H1 (cell line): ENCODE results near the gene ROR1. TPM values are rescaled to one million over a fixed set of nuclear protein-coding genes. Genes with fewer than 3 reads are reported as not detected.

Source experiments
- CTCF ChIA-PET: fragments of 300-600 bp; sonication (Branson Sonifier 250); formaldehyde crosslinking; loops from one replicate; lab custom pipeline; 2021; ENCODE audit not compliant: partially characterized antibody; lab: Charles Lee
- POLR2A ChIA-PET: fragments of 300-600 bp; sonication (Branson Sonifier 250); formaldehyde crosslinking; loops from one replicate; lab custom pipeline; 2021; ENCODE audit warnings: inconsistent platforms; ENCODE audit not compliant: partially characterized antibody; lab: Charles Lee
- DNase-seq, 2 experiments: peaks; one replicate each; pipeline versions ENCODE4 v3.0.0 to v3.0.0-alpha.2; 2010 to 2022; ENCODE audit warnings: low spot score in 2 of 2, low read depth in 1 of 2, mixed read lengths in 1 of 2
- FAIRE-seq: peaks from 2 replicates; lab custom pipeline; 2011; peaks lifted over from hg19 to GRCh38; lab: Jason Lieb, UNC
- H2AFZ ChIP-seq: 2 replicates; pipeline ENCODE4 v1.8.1; 2012; ENCODE audit warnings: low read length, inconsistent platforms
- H2AK5ac ChIP-seq: 2 replicates; pipeline ENCODE4 v1.6.1; 2013; ENCODE audit warnings: low read depth, low read length
- H2BK120ac ChIP-seq: replicated peaks from 2 replicates; pipeline ENCODE3; 2013; ENCODE audit warnings: low read depth, low read length, inconsistent platforms
- H2BK12ac ChIP-seq: 2 replicates; pipeline ENCODE4 v1.6.1; 2013; ENCODE audit warnings: low read depth, low read length
- H2BK15ac ChIP-seq: 2 replicates; pipeline ENCODE4 v1.6.1; 2013; ENCODE audit warnings: low read length
- H2BK20ac ChIP-seq: 2 replicates; pipeline ENCODE4 v1.6.1; 2013; ENCODE audit warnings: low read length
- H2BK5ac ChIP-seq: 2 replicates; pipeline ENCODE4 v1.6.1; 2013; ENCODE audit warnings: low read depth, low read length
- H3K14ac ChIP-seq: 2 replicates; pipeline ENCODE4 v1.6.1; 2013; ENCODE audit warnings: inconsistent platforms; ENCODE audit not compliant: insufficient read length
- H3K18ac ChIP-seq: 2 replicates; pipeline ENCODE4 v1.6.1; 2013; ENCODE audit warnings: low read length; ENCODE audit errors: extremely low read depth
- H3K23ac ChIP-seq: 2 replicates; pipeline ENCODE4 v1.6.1; 2013; ENCODE audit warnings: inconsistent platforms; ENCODE audit not compliant: insufficient read length
- H3K23me2 ChIP-seq: 2 replicates; pipeline ENCODE4 v1.6.1; 2013; ENCODE audit warnings: low read depth, low read length
- H3K27ac ChIP-seq: 2 replicates; pipeline ENCODE4 v1.6.1; 2011; ENCODE audit warnings: low read depth, low read length, inconsistent platforms
- H3K27me3 ChIP-seq, 4 experiments: replicated peaks in 1 of 4; 1 replicate in 1 of 4; 2 replicates in 3 of 4; pipeline versions ENCODE4 v1.6.1 to v1.8.1; 2011 to 2013; ENCODE audit warnings: low read length in 3 of 4, mild to moderate bottlenecking in 3 of 4, inconsistent platforms in 2 of 4, mixed read lengths in 2 of 4, moderate library complexity in 1 of 4; ENCODE audit not compliant: control insufficient read depth in 3 of 4, insufficient read depth in 3 of 4; ENCODE audit errors: extremely low read depth in 1 of 4
- H3K36me3 ChIP-seq, 4 experiments: 2 replicates each; pipeline versions ENCODE4 v1.6.1 to v1.8.1; 2011 to 2013; ENCODE audit warnings: mild to moderate bottlenecking in 4 of 4, low read length in 3 of 4, moderate library complexity in 2 of 4, control low read depth in 1 of 4, inconsistent platforms in 1 of 4; ENCODE audit not compliant: insufficient read depth in 4 of 4, control insufficient read depth in 2 of 4
- H3K4ac ChIP-seq: replicated peaks from 2 replicates; pipeline ENCODE3; 2013; ENCODE audit warnings: low read length, low read depth, mixed read lengths, inconsistent platforms; ENCODE audit not compliant: insufficient read length
- H3K4me1 ChIP-seq, 4 experiments: replicated peaks in 1 of 4; 1 replicate in 1 of 4; 2 replicates in 3 of 4; pipeline versions ENCODE4 v1.6.1 to v1.8.1; 2011 to 2013; ENCODE audit warnings: low read length in 3 of 4, inconsistent platforms in 2 of 4, mixed read lengths in 1 of 4; ENCODE audit not compliant: insufficient read depth in 4 of 4, control insufficient read depth in 3 of 4
- H3K4me2 ChIP-seq, 2 experiments: 2 replicates each; pipeline versions ENCODE4 v1.6.1 to v1.8.1; 2011 to 2013; ENCODE audit warnings: low read depth in 2 of 2, low read length in 2 of 2, control low read depth in 1 of 2, inconsistent platforms in 1 of 2, mild to moderate bottlenecking in 1 of 2; ENCODE audit not compliant: insufficient read depth in 1 of 2
- H3K4me3 ChIP-seq, 4 experiments: fragments of 200-600, 300-600 bp in 1 of 4; sonication (generic), shearing (Covaris generic), sonication (Bioruptor Twin) in 1 of 4; 2 replicates each; pipeline versions ENCODE4 v1.5.1 to v1.8.1; 2011 to 2016; ENCODE audit warnings: low read length in 4 of 4, low read depth in 3 of 4, control low read depth in 2 of 4, inconsistent platforms in 2 of 4, mild to moderate bottlenecking in 2 of 4, mixed read lengths in 1 of 4, moderate library complexity in 1 of 4; ENCODE audit not compliant: insufficient read depth in 2 of 4; ENCODE audit errors: extremely low read depth in 1 of 4
- H3K56ac ChIP-seq: replicated peaks from 2 replicates; pipeline ENCODE3; 2013; ENCODE audit warnings: low read depth, mild to moderate bottlenecking, mixed read lengths, low read length, inconsistent platforms; ENCODE audit not compliant: insufficient read length
- H3K79me1 ChIP-seq: 2 replicates; pipeline ENCODE4 v1.6.1; 2013; ENCODE audit warnings: low read depth, low read length, control low read depth
- H3K79me2 ChIP-seq, 2 experiments: 2 replicates each; pipeline versions ENCODE4 v1.6.1 to v1.8.1; 2012 to 2013; ENCODE audit warnings: low read length in 2 of 2, mild to moderate bottlenecking in 2 of 2, inconsistent platforms in 1 of 2; ENCODE audit not compliant: insufficient read depth in 2 of 2, control insufficient read depth in 1 of 2
- H3K9ac ChIP-seq, 4 experiments: replicated peaks in 1 of 4; 1 replicate in 1 of 4; 2 replicates in 3 of 4; pipeline versions ENCODE4 v1.6.1 to v1.8.1; 2011 to 2013; ENCODE audit warnings: low read depth in 3 of 4, low read length in 3 of 4, control low read depth in 2 of 4, mild to moderate bottlenecking in 2 of 4, moderate library complexity in 2 of 4, inconsistent platforms in 1 of 4; ENCODE audit errors: extremely low read depth in 1 of 4
- H3K9me3 ChIP-seq, 2 experiments: 2 replicates each; pipeline versions ENCODE4 v1.6.1 to v1.8.1; 2012 to 2013; ENCODE audit warnings: mild to moderate bottlenecking in 2 of 2, moderate library complexity in 2 of 2, control low read depth in 1 of 2, inconsistent platforms in 1 of 2, low read depth in 1 of 2, low read length in 1 of 2, mixed read lengths in 1 of 2; ENCODE audit not compliant: insufficient read depth in 2 of 2
- H4K20me1 ChIP-seq, 2 experiments: replicated peaks in 1 of 2; 2 replicates each; pipeline versions ENCODE3 to v1.8.1; 2011 to 2013; ENCODE audit warnings: inconsistent platforms in 2 of 2, low read length in 2 of 2, mild to moderate bottlenecking in 1 of 2; ENCODE audit not compliant: insufficient read depth in 2 of 2, control insufficient read depth in 1 of 2
- H4K5ac ChIP-seq: 2 replicates; pipeline ENCODE4 v1.6.1; 2013; ENCODE audit warnings: low read length, low read depth, mixed read lengths, inconsistent platforms; ENCODE audit not compliant: insufficient read length
- H4K8ac ChIP-seq: 2 replicates; pipeline ENCODE4 v1.8.0; 2013; ENCODE audit warnings: mild to moderate bottlenecking, moderate library complexity, low read length, inconsistent platforms; ENCODE audit not compliant: insufficient read depth; ENCODE audit errors: extremely low read depth
- H4K91ac ChIP-seq: replicated peaks from 2 replicates; pipeline ENCODE3; 2013; ENCODE audit warnings: low read length, mixed read lengths, inconsistent platforms; ENCODE audit not compliant: insufficient read length
- EZH2 ChIP-seq: fragments of 200-600 bp; sonication (generic); IDR thresholded peaks from 2 replicates; pipeline ENCODE4 v1.7.1; 2012; ENCODE audit warnings: low read depth, mild to moderate bottlenecking, moderate library complexity, low read length, inconsistent platforms; ENCODE audit not compliant: severe bottlenecking
- WGBS, 2 experiments: shearing (Covaris generic) in 1 of 2; methylation state at CpG; one replicate each; pipeline versions ENCODE4 v1.1.6 to v1.1.7; 2013 to 2015; ENCODE audit warnings: low lambda C conversion rate in 2 of 2, mixed read lengths in 2 of 2, inconsistent platforms in 1 of 2, low coverage in 1 of 2, missing lambda C conversion rate in 1 of 2; ENCODE audit not compliant: insufficient replicate concordance in 2 of 2, insufficient coverage in 1 of 2, insufficient read length in 1 of 2; ENCODE audit errors: extremely low coverage in 1 of 2, missing lambda C conversion rate in 1 of 2; 5-methylcytosine and 5-hydroxymethylcytosine counted together
- polyA plus RNA-seq, 7 experiments: library from polyadenylated mRNA; depleted of rRNA in 3 of 7; stranded (reverse) in 5 of 7; unstranded in 2 of 7; fragments of >200 nt in 5 of 7; fragments of 200-250 nt in 2 of 7; gene quantifications; 1 replicate in 5 of 7; 2 replicates in 1 of 7; 4 replicates in 1 of 7; pipeline versions ENCODE4 v1.2.1 to v1.2.3, GENCODE V29; 2011 to 2013; ENCODE audit warnings: missing spikeins in 2 of 7, mixed read lengths in 2 of 7
- total RNA-seq: library from RNA; stranded (reverse); fragmentation: NEBNext Ultra II Directional; extraction: Animal tissue kit (Norgen Biotek cat#: 25700); gene quantifications from 2 replicates; pipeline ENCODE4 v1.2.1, GENCODE V29; 2021

The ROR1 gene
- total and polyA plus RNA-seq, 2 of the 8 experiments (the other 6 are each of a cell fraction or from before 2014, with no cell fraction given): 33.6 to 73.6 TPM

DNA sequence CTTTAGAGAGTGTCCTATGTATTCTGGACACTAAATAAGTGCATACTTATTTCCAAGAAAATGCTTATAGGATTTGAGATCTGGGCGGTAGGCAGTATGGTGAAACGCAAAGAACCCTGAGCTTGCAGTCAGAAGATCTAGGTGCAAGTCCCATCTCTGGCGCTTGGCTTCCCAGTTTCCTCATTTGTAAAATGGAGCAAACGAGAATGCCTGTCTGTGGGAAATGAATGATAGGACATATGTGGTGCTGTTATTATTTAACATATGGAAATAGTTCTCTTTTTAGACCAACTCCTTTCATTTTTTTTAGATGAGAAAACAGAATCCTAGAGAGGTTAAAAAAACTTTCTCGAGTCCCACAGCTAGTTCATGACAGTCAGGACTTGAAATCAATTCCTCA is 25.2 kb upstream of the ROR1 start:
- Histone ChIP-seq H4K20me1 (no peaks in the 10 kb centered on the region), H3K36me3 (no peaks in the 10 kb centered on the region), H3K56ac (no peak overlapping the region), H2BK20ac (no peak overlapping the region), H4K5ac (no peak overlapping the region), H3K23ac (no peak overlapping the region), H3K27me3 (0 out of 7 replicates have a peak, but pooled peaks cover 0 to 1% (median 0%) of the 10 kb centered on the region in 4 experiments), H3K23me2 (no peaks in the 10 kb centered on the region), H3K9me3 (peaks cover 3 to 4% of the 10 kb centered on the region in 2 experiments; a peak in 1 of 4 replicates), H2BK5ac (no peak overlapping the region), H3K9ac (no peak overlapping the region), H3K79me2 (no peaks in the 10 kb centered on the region), H2BK12ac (no peak overlapping the region), H3K18ac (no peak overlapping the region), H4K91ac (no peak overlapping the region), H4K8ac (no peak overlapping the region), H3K79me1 (no peaks in the 10 kb centered on the region), H3K14ac (no peak overlapping the region), H3K4ac (no peak overlapping the region), H3K4me3 (no peak overlapping the region), H3K4me1 (peaks cover 0 to 9% (median 5%) of the 10 kb centered on the region in 4 experiments; a peak in 6 of 7 replicates), H2BK120ac (no peak overlapping the region), H2AFZ (no peak overlapping the region), H3K27ac (no peak overlapping the region), H2BK15ac (no peak overlapping the region), H3K4me2 (no peak overlapping the region), H2AK5ac (no peak overlapping the region)
- FAIRE-seq (no peak), DNase-seq (no peak)
- ChIA-PET CTCF (interaction anchor here (0.6 to 5.4 kb wide), 8 partner anchors 9 to 73 kb away, joined by 3 to 33 read pairs (median 4); no protein-coding TSS in a partner anchor), POLR2A (interaction anchor here (1.0 kb wide), 1 partner anchor 22 kb away, joined by 3 read pairs; no protein-coding TSS in a partner anchor)
- 91% methylated on average over 5 of the region's 5 CpGs; no CpG with 5 or more reads in 1 of the 2 experiments for WGBS, 2 experiments
- no peak for TF ChIP-seq EZH2
